Loucy (cell line): ENCODE data around the gene EDC3.
"Not testable (repeated sequence)": the region's sequence is repeated elsewhere in the genome, so short reads cannot be mapped to it uniquely, and the experiment has no call there.

Experiments
- H2AFZ ChIP-seq: fragments of 200-600 bp; sonication (generic); 2 replicates; pipeline ENCODE4 v1.6.0; 2016; ENCODE audit warnings: antibody characterized with exemption, mild to moderate bottlenecking, low read length, moderate library complexity
- H3F3A ChIP-seq: fragments of 200-600 bp; 2 replicates; pipeline ENCODE4 v1.6.0; 2016; ENCODE audit warnings: antibody characterized with exemption, low read depth, mild to moderate bottlenecking
- H3K27me3 ChIP-seq: fragments of 200-600 bp; sonication (generic); 2 replicates; pipeline ENCODE4 v1.6.1; 2014; ENCODE audit warnings: low read length, mild to moderate bottlenecking; ENCODE audit not compliant: insufficient read depth, poor library complexity, severe bottlenecking
- H3K36me3 ChIP-seq: fragments of 200-600 bp; sonication (generic); 2 replicates; pipeline ENCODE4 v1.6.1; 2016; ENCODE audit warnings: low read length; ENCODE audit not compliant: insufficient read depth
- H3K4me1 ChIP-seq: fragments of 200-600 bp; sonication (generic); 2 replicates; pipeline ENCODE4 v1.5.1; 2014; ENCODE audit warnings: low read length, mild to moderate bottlenecking; ENCODE audit not compliant: insufficient read depth, poor library complexity, severe bottlenecking
- H3K4me2 ChIP-seq: fragments of 200-600 bp; sonication (generic); 2 replicates; pipeline ENCODE4 v1.6.0; 2014; ENCODE audit warnings: antibody characterized with exemption, low read length, low read depth, mild to moderate bottlenecking; ENCODE audit not compliant: poor library complexity, severe bottlenecking
- H3K4me3 ChIP-seq: fragments of 200-600 bp; sonication (generic); 2 replicates; pipeline ENCODE4 v1.5.1; 2014; ENCODE audit warnings: low read length, mild to moderate bottlenecking, mixed read lengths; ENCODE audit not compliant: poor library complexity, severe bottlenecking
- H3K79me2 ChIP-seq: fragments of 200-600 bp; sonication (generic); 2 replicates; pipeline ENCODE4 v1.6.1; 2014; ENCODE audit warnings: low read length; ENCODE audit not compliant: insufficient read depth
- H3K9ac ChIP-seq: fragments of 200-600 bp; sonication (generic); 2 replicates; pipeline ENCODE4 v1.6.0; 2014; ENCODE audit warnings: mild to moderate bottlenecking, low read depth, low read length, moderate library complexity; ENCODE audit not compliant: poor library complexity, severe bottlenecking
- H3K9me2 ChIP-seq: fragments of 200-600 bp; sonication (generic); replicated peaks from 2 replicates; pipeline ENCODE4 v1.6.1; 2016; ENCODE audit warnings: low read depth, low read length, mixed read lengths
- H3K9me3 ChIP-seq: fragments of 200-600 bp; sonication (generic); 2 replicates; pipeline ENCODE4 v1.6.1; 2014; ENCODE audit warnings: mild to moderate bottlenecking, antibody characterized with exemption, low read length, low read depth; ENCODE audit not compliant: insufficient read depth
- H4K20me1 ChIP-seq: fragments of 200-600 bp; sonication (generic); 2 replicates; pipeline ENCODE4 v1.6.0; 2014; ENCODE audit warnings: antibody characterized with exemption, low read length, mild to moderate bottlenecking; ENCODE audit not compliant: insufficient read depth, poor library complexity, severe bottlenecking
- CTCF ChIP-seq: fragments of 200-600 bp; sonication (generic); conservative IDR thresholded peaks from 2 replicates; pipeline ENCODE4 v1.5.1; 2014; ENCODE audit warnings: mild to moderate bottlenecking, antibody characterized with exemption, low read length
- EZH2phosphoT487 ChIP-seq: fragments of 200-600 bp; IDR thresholded peaks from 2 replicates; pipeline ENCODE4 v1.6.1; 2018; ENCODE audit warnings: antibody characterized with exemption, mild to moderate bottlenecking, moderate library complexity, borderline replicate concordance

The EDC3 gene, protein sequence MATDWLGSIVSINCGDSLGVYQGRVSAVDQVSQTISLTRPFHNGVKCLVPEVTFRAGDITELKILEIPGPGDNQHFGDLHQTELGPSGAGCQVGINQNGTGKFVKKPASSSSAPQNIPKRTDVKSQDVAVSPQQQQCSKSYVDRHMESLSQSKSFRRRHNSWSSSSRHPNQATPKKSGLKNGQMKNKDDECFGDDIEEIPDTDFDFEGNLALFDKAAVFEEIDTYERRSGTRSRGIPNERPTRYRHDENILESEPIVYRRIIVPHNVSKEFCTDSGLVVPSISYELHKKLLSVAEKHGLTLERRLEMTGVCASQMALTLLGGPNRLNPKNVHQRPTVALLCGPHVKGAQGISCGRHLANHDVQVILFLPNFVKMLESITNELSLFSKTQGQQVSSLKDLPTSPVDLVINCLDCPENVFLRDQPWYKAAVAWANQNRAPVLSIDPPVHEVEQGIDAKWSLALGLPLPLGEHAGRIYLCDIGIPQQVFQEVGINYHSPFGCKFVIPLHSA

DNA sequence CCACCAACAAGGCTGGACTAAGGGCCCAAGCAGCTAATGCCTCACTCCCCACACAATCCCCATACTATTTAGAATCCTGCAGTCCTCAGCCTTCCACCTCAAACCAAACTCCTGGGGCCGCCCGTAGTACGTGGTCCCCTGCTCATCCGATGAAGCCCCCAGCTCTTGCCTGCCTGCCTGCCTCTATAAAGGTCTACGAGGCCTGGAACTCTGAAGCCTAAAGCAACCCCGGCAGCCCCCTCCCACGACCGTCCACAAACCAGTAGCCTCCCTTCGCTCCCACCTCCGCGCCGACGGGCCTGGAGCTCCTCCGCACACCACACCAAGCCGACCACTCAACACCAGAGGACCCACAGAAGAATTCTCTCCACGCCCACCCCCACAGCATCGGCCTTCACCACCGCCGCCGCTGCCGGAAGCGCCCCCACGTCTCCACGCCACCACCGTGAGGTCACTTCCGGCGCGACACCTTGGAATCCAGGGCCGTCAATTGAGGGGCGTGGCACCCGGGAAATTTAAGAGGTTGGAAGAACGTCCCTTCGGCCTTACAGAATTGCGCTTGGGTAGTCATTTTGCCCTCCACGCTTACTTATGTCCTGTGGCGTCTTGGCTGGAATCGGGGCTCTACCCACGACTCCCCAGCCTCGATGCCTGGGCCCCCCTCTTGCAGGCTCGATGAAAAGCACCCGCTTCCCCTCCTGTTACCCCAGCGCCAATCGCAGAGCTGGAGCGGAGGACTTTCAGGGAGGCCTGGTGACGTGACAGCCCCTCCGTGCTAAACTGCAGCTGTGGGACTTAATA is at the start of gene EDC3:
TSS of gene EDC3 (minus strand) at position 428 of the 801 bp plus-strand sequence. CDS start 20,900 bp downstream, outside the sequence.
- H3K79me2 ChIP-seq, result peaks cover 54% of the 10 kb centered on the region
- H3F3A ChIP-seq, result no peaks in the 10 kb centered on the region
- peak within 1 kb of the TSS; percentile 96 for H2AFZ ChIP-seq
- peak within 1 kb of the TSS; percentile 95 for H3K4me2 ChIP-seq
- H3K4me1 ChIP-seq, result peaks cover 23% of the 10 kb centered on the region
- H3K9ac ChIP-seq, result peak within 1 kb of the TSS; percentile 97
- no peak for TF ChIP-seq CTCF
- TF ChIP-seq EZH2phosphoT487, result no peak
- H3K9me2 ChIP-seq, result no peaks in the 10 kb centered on the region
- H4K20me1 ChIP-seq, result peaks cover 10% of the 10 kb centered on the region
- H3K27me3 ChIP-seq, result no peaks in the 10 kb centered on the region
- no peaks in the 10 kb centered on the region for H3K9me3 ChIP-seq
- H3K36me3 ChIP-seq, result no peaks in the 10 kb centered on the region
- peak within 1 kb of the TSS; percentile 94 for H3K4me3 ChIP-seq

DNA sequence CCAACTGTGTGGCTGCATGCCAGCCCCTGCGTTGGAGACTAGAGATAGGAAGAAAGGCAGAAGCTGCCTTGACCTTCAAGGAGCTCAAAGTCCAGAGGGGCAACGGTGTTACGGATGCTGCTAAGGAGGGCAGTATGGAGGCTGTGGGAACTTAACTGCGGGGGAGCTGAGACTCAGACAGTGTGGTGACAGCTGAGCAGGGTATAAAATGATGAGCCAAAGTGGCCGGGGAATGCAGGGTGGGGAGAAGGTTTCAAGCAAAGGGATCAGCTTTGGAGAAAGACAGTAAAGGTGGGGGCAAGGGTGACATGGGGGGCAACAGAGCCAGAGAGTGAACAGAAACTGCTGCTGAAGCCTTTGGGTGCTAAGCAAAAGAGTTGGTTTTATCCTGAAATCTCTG is 46.6 kb upstream of the EDC3 start:
- H3K9me2 ChIP-seq, result no peaks in the 10 kb centered on the region
- H3K4me3 ChIP-seq, result no peak overlapping the region
- no peaks in the 10 kb centered on the region for H3K36me3 ChIP-seq
- H3K79me2 ChIP-seq, result no peaks in the 10 kb centered on the region
- no peak overlapping the region for H3K4me2 ChIP-seq
- H2AFZ ChIP-seq, result no peak overlapping the region
- H3K9me3 ChIP-seq, result no peaks in the 10 kb centered on the region
- H3F3A ChIP-seq, result no peaks in the 10 kb centered on the region
- H3K9ac ChIP-seq, result no peak overlapping the region
- no peaks in the 10 kb centered on the region for H4K20me1 ChIP-seq
- no peaks in the 10 kb centered on the region for H3K27me3 ChIP-seq
- H3K4me1 ChIP-seq, result no peaks in the 10 kb centered on the region
- no peak for TF ChIP-seq CTCF
- TF ChIP-seq EZH2phosphoT487, result no peak

DNA sequence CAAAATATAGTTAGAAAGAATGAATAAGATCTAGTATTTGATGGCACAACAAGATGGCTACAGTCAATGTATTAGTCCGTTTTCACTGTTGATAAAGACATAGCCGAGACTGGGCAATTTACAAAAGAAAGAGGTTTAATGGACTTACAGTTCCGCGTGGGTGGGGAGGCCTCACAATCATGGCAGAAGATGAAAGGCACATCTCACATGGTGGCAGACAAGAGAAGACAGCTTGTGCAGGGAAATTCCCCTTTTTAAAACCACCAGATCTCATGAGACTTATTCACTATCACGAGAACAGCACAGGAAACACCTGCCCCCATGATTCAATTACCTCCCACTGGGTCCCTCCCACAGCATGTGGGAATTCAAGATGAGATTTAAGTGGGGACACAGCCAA is 42.4 kb upstream of the EDC3 start:
- H2AFZ ChIP-seq, H3K9me3 ChIP-seq, H3K36me3 ChIP-seq, H3K27me3 ChIP-seq, H3F3A ChIP-seq, H3K9ac ChIP-seq, H4K20me1 ChIP-seq, H3K4me2 ChIP-seq, H3K4me1 ChIP-seq, H3K4me3 ChIP-seq, H3K9me2 ChIP-seq, H3K79me2 ChIP-seq: not testable (repeated sequence)
